Measurements from ENCODE around the gene APOLD1. TPM values are rescaled to one million over a fixed set of nuclear protein-coding genes. Genes with fewer than 3 reads are reported as not detected.
"Not testable (repeated sequence)": the region's sequence is repeated elsewhere in the genome, so short reads cannot be mapped to it uniquely, and the experiment has no call there.

APOLD1 gene
- total RNA-seq, 1 donor from 2014 or later: 5.1 TPM

DNA sequence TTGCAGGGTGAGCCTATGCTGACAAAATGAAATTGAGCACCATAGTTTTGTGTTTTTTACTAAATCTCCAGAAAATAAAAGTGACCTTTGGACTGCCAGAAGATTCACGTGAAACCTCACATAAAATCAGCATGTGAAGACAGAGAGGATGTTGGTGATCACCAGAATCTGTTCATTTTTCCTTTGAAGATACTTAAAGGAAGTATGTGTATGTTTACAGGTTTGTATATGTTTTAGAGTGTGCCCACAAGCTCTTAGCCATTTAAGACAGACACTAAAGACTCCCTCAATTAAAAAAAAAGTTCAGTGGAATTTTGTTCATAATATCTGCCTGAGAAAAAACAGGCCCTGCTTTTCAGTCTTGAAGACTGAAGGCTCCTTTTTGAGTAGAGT, 53.5 kb downstream of the APOLD1 start:
- no peaks in the 10 kb centered on the region for H3K9me3 Mint-ChIP-seq
- H3K36me3 Mint-ChIP-seq: peaks cover 3% of the 10 kb centered on the region
- H3K27ac Mint-ChIP-seq: peak overlapping the region; percentile 59
- TF ChIP-seq, protein P1, sequence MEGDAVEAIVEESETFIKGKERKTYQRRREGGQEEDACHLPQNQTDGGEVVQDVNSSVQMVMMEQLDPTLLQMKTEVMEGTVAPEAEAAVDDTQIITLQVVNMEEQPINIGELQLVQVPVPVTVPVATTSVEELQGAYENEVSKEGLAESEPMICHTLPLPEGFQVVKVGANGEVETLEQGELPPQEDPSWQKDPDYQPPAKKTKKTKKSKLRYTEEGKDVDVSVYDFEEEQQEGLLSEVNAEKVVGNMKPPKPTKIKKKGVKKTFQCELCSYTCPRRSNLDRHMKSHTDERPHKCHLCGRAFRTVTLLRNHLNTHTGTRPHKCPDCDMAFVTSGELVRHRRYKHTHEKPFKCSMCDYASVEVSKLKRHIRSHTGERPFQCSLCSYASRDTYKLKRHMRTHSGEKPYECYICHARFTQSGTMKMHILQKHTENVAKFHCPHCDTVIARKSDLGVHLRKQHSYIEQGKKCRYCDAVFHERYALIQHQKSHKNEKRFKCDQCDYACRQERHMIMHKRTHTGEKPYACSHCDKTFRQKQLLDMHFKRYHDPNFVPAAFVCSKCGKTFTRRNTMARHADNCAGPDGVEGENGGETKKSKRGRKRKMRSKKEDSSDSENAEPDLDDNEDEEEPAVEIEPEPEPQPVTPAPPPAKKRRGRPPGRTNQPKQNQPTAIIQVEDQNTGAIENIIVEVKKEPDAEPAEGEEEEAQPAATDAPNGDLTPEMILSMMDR (IDR thresholded peaks at IDR 0.05; ENCODE audit: unreplicated experiment): no peak
- peaks cover 27% of the 10 kb centered on the region for H3K4me1 Mint-ChIP-seq
- DNase-seq (ENCODE audit: low spot score in 2 of 2, unreplicated experiment in 2 of 2): no peak
- no peaks in the 10 kb centered on the region for H3K27me3 Mint-ChIP-seq (ENCODE audit: low read depth)
- H3K4me3 Mint-ChIP-seq: no peak overlapping the region

DNA sequence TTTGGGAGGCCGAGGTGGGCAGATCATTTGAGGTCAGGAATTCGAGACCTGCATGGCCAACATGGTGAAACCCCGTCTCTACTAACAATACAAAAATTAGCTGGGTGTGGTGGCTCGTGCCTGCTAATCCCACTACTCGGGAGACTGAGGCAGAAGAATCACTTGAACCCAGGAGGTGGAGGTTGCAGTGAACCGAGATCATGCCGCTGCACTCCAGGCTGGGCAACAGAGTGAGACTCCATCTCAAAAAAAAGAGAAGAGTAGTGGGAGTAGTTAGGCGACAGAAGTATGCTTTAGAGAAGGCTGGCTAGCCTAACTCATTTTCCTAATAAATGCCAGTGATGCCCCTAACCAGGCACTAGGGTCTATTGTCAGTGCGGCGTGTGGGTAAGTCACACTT, 54.0 kb downstream of the APOLD1 start:
- H3K9me3 Mint-ChIP-seq; H3K36me3 Mint-ChIP-seq; H3K27me3 Mint-ChIP-seq (ENCODE audit: low read depth); DNase-seq (ENCODE audit: low spot score in 2 of 2, unreplicated experiment in 2 of 2); H3K4me3 Mint-ChIP-seq: not testable (repeated sequence)
- H3K4me1 Mint-ChIP-seq: peaks cover 27% of the 10 kb centered on the region
- peak overlapping the region; percentile 59 for H3K27ac Mint-ChIP-seq

DNA sequence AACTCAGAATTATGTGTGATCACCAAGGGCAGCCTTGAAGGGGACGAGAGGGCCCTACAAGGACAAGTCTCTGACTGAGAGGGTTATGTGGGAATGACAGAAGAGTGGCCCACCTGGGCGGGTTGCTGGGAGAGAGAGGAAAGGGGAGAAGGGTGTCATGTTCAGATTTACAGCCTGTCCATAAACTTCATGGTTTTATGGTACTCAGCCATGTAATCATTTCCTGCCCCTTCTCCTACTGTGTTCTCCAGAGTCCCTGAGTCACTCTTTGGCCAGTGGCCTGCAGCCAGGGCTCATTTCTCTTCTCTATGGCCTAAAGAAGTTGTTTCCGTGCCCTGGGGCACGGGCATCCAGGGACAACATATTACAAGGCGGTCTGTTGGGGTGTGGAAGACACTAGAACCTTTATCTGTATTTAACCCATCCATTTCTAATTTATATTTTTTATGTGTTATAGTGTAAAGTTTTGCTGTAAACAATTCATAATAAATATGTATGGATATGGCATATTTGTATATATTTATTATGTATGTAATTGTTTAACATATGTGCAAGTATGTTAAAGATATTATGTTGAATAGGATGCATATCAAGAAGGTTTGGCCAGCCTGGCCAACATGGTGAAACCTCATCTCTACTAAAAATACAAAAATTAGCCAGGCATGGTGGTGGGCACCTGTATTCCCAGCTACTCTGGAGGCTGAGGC, 54.6 kb downstream of the APOLD1 start:
- H3K9me3 Mint-ChIP-seq: no peaks in the 10 kb centered on the region
- no peaks in the 10 kb centered on the region for H3K27me3 Mint-ChIP-seq (ENCODE audit: low read depth)
- peaks cover 24% of the 10 kb centered on the region for H3K4me1 Mint-ChIP-seq
- H3K27ac Mint-ChIP-seq: no peak overlapping the region
- TF ChIP-seq, protein P1 (IDR thresholded peaks at IDR 0.05; ENCODE audit: unreplicated experiment): no peak
- no peak for DNase-seq (ENCODE audit: low spot score in 2 of 2, unreplicated experiment in 2 of 2)
- no peak overlapping the region for H3K4me3 Mint-ChIP-seq
- H3K36me3 Mint-ChIP-seq: no peaks in the 10 kb centered on the region

DNA sequence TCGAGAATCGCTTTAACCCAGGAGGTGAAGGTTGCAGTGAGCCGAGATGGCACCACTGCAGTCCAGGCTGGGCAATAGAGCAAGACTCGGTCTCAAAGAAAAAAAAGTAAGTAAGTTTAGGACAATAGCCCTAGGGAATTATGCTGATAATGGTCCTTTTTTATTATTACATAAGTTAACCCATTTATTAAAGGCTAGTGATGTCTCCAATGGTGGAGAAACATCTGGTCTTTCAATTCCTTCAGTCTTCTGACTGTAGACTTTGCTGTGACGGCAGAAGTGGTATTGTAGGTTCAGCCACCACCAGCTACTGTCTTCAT, 55.1 kb downstream of the APOLD1 start:
- TF ChIP-seq, protein P1 (IDR thresholded peaks at IDR 0.05; ENCODE audit: unreplicated experiment): no peak
- H3K27me3 Mint-ChIP-seq (ENCODE audit: low read depth): no peaks in the 10 kb centered on the region
- no peaks in the 10 kb centered on the region for H3K9me3 Mint-ChIP-seq
- H3K27ac Mint-ChIP-seq: no peak overlapping the region
- no peak for DNase-seq (ENCODE audit: low spot score in 2 of 2, unreplicated experiment in 2 of 2)
- H3K36me3 Mint-ChIP-seq: no peaks in the 10 kb centered on the region
- no peak overlapping the region for H3K4me3 Mint-ChIP-seq
- H3K4me1 Mint-ChIP-seq: peaks cover 23% of the 10 kb centered on the region

Small RNA genes within 50 kb of the gene (microRNA-seq; reads per million reads assigned to microRNA genes)
- gene MIR613: not detected

Other genes with a start within 250 kb of the APOLD1 start
- 31.4 to 31.9 TPM (median 31.5 TPM) in 3 replicates for gene DUSP16, start 222.8 kb upstream of the APOLD1 start, total RNA-seq
- gene CREBL2, start 173.8 kb upstream of the APOLD1 start, total RNA-seq: 7.9 to 8.5 TPM (median 8.0 TPM) in 3 replicates
- 0.53 to 1.1 TPM (median 1.0 TPM) in 3 replicates for gene GPR19, start 89.5 kb upstream of the APOLD1 start, total RNA-seq
- 23.6 to 28.3 TPM (median 25.0 TPM) in 3 replicates for gene CDKN1B, start 68.3 kb upstream of the APOLD1 start, total RNA-seq
- 69.3 to 70.8 TPM (median 70.4 TPM) in 3 replicates for gene DDX47, start 27.7 kb downstream of the APOLD1 start, total RNA-seq
- 107 to 116 TPM (median 108 TPM) in 3 replicates for gene GPRC5A, start 105.9 kb downstream of the APOLD1 start, total RNA-seq
- not detected in 3 replicates for gene GPRC5D, start 166.5 kb downstream of the APOLD1 start, total RNA-seq
- 55.0 to 63.5 TPM (median 58.6 TPM) in 3 replicates for gene HEBP1, start 214.6 kb downstream of the APOLD1 start, total RNA-seq